SK-N-MC (cell line): ENCODE measurements around the gene SHROOM2.

ENCODE experiments used
- EZH2 ChIP-seq: fragments of 200-600 bp; sonication (generic); IDR thresholded peaks from one replicate; pipeline ENCODE4 v1.6.1; 2017; ENCODE audit warnings: antibody characterized with exemption
- FOXP2 ChIP-seq: optimal IDR thresholded peaks from 2 replicates; pipeline ENCODE3; 2011; ENCODE audit warnings: mild to moderate bottlenecking, moderate library complexity; ENCODE audit not compliant: insufficient read depth; ENCODE audit errors: extremely low read length, control extremely low read depth
- POLR2AphosphoS5 ChIP-seq: IDR thresholded peaks from 2 replicates; pipeline ENCODE4 v1.6.1; 2012; ENCODE audit warnings: mild to moderate bottlenecking, low read depth, low read length, borderline replicate concordance

- TF ChIP-seq POLR2AphosphoS5, result no peak
- TF ChIP-seq EZH2, result no peak
- no peak for TF ChIP-seq FOXP2
Measured at GRCh38 chrX:9966775-9967408, 180.7 kb downstream of the SHROOM2 start, which contains the start of gene CLDN34.
